GF-D8 (cell line): ENCODE measurements around the gene COLEC12.

Experiments
- DNase-seq: peaks from one replicate; lab custom pipeline; 2025; lab: John Stamatoyannopoulos, UW

COLEC12 gene

DNA sequence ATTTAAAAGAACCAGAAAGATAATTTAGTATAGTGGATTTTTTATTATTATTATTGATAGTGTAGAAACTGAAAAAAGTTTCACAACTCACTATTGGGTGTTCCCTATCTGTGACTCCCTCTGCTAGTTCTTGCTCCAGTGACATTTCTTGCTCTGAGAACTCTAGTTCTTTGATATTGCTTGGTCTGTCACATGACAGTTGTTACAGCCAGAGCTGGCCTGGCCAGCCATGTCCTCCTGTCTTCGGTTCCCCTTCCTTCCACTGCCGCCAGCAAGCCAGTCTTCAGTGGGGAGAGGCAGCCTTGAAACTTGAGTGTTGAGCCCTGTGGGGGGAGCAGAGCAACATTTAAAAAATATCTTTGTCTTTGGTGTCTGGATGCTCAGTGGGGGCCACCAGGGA lies 225.0 kb downstream of the COLEC12 start:
- DNase-seq = no peak

DNA sequence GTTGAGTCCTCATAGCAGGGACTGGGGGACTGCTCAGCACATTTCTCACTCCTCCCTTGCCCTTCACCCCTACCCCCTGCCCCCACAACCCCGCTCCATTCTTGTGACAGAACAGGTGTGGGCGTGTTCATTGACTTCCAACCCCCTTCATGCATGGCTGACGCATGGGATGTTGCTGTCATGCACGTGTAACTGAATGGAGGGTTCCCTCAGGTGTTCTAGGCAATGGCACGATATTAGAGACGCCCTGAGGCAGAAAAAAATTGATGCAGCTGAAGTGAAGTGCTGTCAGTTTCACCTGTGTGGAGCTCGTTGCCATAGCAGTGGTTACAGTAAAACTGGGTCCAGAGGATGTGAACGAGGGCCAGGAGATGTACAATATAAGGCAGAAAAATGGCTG lies 226.2 kb downstream of the COLEC12 start:
- DNase-seq = no peak

- DNase-seq = no peak
Observed at GRCh38 chr18:273525-273924, 227.0 kb downstream of the COLEC12 start.

GRCh38 chr18:272650-273049 lies 227.9 kb downstream of the COLEC12 start:
- DNase-seq = no peak

GRCh38 chr18:269480-270095 lies 230.9 kb downstream of the COLEC12 start:
- no peak for DNase-seq

GRCh38 chr18:267688-268552 lies 232.6 kb downstream of the COLEC12 start, which contains the start of gene THOC1:
THOC1 (minus strand) TSS chr18:268047; CDS start chr18:268019, 28 bp downstream.
- peak; percentile 83 for DNase-seq

- DNase-seq = peak; percentile 34
Observed at GRCh38 chr18:267380-267687, 233.2 kb downstream of the COLEC12 start.
